ENCODE data around the gene DDRGK1.
"Not testable (repeated sequence)": the region's sequence is repeated elsewhere in the genome, so short reads cannot be mapped to it uniquely, and the experiment has no call there.

Gene DDRGK1

GRCh38 chr20:3158968-3159431, 45.5 kb downstream of the DDRGK1 start:
- H3K27ac Mint-ChIP-seq = peak overlapping the region; percentile 97
- DNase-seq = no peak
- H3K4me3 Mint-ChIP-seq = peak overlapping the region; percentile 99
- H3K9me3 Mint-ChIP-seq = no peaks in the 10 kb centered on the region
- H3K27me3 Mint-ChIP-seq (ENCODE audit: low read depth, poor library complexity) = peaks cover 9% of the 10 kb centered on the region
- H3K36me3 Mint-ChIP-seq (ENCODE audit: low read depth) = peaks cover 2% of the 10 kb centered on the region
- TF ChIP-seq CTCF (IDR thresholded peaks at IDR 0.05) = no peak
- H3K4me1 Mint-ChIP-seq = peaks cover 48% of the 10 kb centered on the region

- H3K27me3 Mint-ChIP-seq (ENCODE audit: low read depth, poor library complexity) = peaks cover 9% of the 10 kb centered on the region
- peaks cover 38% of the 10 kb centered on the region for H3K4me1 Mint-ChIP-seq
- peak overlapping the region; percentile 99 for H3K4me3 Mint-ChIP-seq
- H3K36me3 Mint-ChIP-seq (ENCODE audit: low read depth) = peaks cover 5% of the 10 kb centered on the region
- no peaks in the 10 kb centered on the region for H3K9me3 Mint-ChIP-seq
- H3K27ac Mint-ChIP-seq = peak overlapping the region; percentile 29
- DNase-seq = no peak
- no peak for TF ChIP-seq CTCF (IDR thresholded peaks at IDR 0.05)
Observed at GRCh38 chr20:3157817-3158216, 46.7 kb downstream of the DDRGK1 start.

DNA sequence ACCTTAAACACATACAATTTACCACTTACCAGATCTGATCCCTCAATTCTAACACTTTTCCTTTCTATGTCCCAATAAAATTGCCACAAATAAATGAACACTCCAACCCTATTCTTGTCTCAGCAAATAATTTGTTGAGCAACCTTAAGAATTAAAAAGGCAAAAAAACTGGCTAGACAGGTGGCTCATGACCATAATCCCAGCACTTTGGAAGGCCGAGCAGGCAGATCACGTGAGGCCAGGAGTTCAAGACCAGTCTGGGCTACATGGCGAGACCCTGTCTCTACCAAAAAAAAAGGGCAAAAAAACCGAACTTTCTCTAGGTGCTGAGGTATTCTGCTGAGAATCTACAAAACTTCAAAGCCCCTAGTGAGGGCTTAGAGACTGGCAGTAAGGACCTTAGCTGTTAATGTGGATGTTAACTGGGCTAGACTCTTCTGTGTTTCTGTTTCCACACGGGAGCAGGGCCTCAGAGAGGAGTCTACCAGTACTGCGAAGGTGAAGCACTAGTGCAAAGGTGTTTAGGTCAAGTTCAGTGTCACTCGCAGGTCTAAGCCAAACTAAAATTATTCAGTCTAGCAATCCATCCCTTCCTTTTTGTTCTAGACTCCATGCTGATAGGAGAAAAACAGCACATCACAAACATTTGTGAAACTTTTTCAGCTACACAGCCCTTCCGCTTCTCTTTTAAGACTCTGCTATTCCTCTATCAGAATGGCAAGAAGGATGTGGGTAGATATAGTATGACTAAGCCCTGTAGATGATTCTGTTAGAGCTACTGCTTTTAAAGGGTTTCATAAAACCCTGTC, 47.5 kb downstream of the DDRGK1 start:
- Mint-ChIP-seq H3K4me3 (peak overlapping the region; percentile 99), H3K9me3 (no peaks in the 10 kb centered on the region), H3K4me1 (peaks cover 33% of the 10 kb centered on the region), H3K27ac (peak overlapping the region; percentile 29), H3K36me3 (ENCODE audit: low read depth) (peaks cover 5% of the 10 kb centered on the region), H3K27me3 (ENCODE audit: low read depth, poor library complexity) (peaks cover 8% of the 10 kb centered on the region)
- no peak for TF ChIP-seq CTCF (IDR thresholded peaks at IDR 0.05)
- no peak for DNase-seq

DNA sequence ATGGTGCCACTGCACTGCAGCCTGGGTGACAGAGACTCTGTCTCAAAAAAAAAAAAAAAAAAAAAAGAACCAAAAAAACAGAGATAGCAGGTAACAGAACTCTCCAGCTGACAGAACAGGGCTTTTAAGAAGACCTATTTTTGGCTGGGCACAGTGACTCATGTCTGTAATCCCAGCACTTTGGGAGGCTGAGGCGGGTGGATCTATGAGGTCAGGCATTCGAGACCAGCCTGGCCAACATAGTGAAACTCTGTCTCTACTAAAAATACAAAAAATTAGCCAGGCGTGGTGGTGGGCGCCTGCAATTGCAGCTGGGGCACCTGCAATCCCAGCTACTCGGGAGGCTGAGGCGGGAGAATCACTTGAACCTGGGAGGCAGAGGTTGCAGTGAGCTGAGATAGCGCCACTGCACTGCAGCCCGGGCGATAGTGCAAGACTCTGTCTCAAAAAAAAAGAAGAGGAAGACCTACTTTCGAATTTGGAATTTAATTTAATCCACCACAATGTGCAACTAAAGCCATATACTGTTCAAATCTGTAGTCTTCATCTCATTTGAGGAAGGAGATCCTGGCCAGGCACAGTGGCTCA, 52.3 kb downstream of the DDRGK1 start:
- H3K27me3 Mint-ChIP-seq (ENCODE audit: low read depth, poor library complexity); DNase-seq; H3K4me3 Mint-ChIP-seq: not testable (repeated sequence)

DNA sequence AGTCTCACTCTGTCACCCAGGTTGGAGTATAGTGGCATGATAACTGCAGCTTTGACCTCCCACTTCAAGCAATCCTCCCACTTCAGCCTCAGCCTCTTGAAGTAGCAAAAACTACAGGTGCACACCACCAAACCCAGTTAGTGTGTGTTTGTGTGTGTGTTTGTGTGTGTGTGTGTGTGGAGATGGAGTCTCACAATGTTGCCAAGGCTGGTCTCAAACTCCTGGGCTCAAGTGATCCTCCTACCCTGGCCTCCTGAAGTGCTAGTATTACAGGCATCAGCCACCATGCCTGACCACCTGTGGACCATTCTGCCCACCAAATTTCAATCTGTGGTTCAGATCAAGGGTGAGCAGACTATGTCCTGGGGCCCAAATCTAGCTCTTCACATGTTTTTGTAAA, 53.6 kb downstream of the DDRGK1 start:
- no peak for TF ChIP-seq CTCF (IDR thresholded peaks at IDR 0.05)
- no peak for DNase-seq
- H3K9me3 Mint-ChIP-seq = no peaks in the 10 kb centered on the region
- no peaks in the 10 kb centered on the region for H3K4me1 Mint-ChIP-seq
- no peak overlapping the region for H3K4me3 Mint-ChIP-seq
- peaks cover 35% of the 10 kb centered on the region for H3K36me3 Mint-ChIP-seq (ENCODE audit: low read depth)
- H3K27ac Mint-ChIP-seq = peak overlapping the region; percentile 59
- H3K27me3 Mint-ChIP-seq (ENCODE audit: low read depth, poor library complexity) = peaks cover 3% of the 10 kb centered on the region

More for the DNA sequence above, 52.3 kb downstream of the DDRGK1 start:
- peaks cover 23% of the 10 kb centered on the region for H3K36me3 Mint-ChIP-seq (ENCODE audit: low read depth)
- H3K27ac Mint-ChIP-seq, H3K4me1 Mint-ChIP-seq, H3K9me3 Mint-ChIP-seq: not testable (repeated sequence)

- Mint-ChIP-seq H3K9me3 (peaks cover 11% of the 10 kb centered on the region), H3K4me3 (no peak overlapping the region), H3K4me1 (no peaks in the 10 kb centered on the region), H3K27me3 (ENCODE audit: low read depth, poor library complexity) (no peaks in the 10 kb centered on the region), H3K27ac (no peak overlapping the region), H3K36me3 (ENCODE audit: low read depth) (peaks cover 51% of the 10 kb centered on the region)
- DNase-seq = no peak
- TF ChIP-seq CTCF (IDR thresholded peaks at IDR 0.05) = no peak
Observed at GRCh38 chr20:3146732-3147341, 57.6 kb downstream of the DDRGK1 start.

Measured in nephron progenitor cell (in vitro differentiated cells).